Skeletal muscle tissue (tissue), 4 donors: ENCODE data around the gene KIR3DL2. TPM values are rescaled to one million over a fixed set of nuclear protein-coding genes. Genes with fewer than 3 reads are reported as not detected.
"Not testable (repeated sequence)": the region's sequence is repeated elsewhere in the genome, so short reads cannot be mapped to it uniquely, and the experiment has no call there.

ENCODE experiments used
- H3K27ac ChIP-seq: one replicate; pipeline ENCODE4 v1.7.0; 2013; ENCODE audit warnings: mild to moderate bottlenecking, low read depth, low read length, inconsistent platforms
- H3K27me3 ChIP-seq, 3 donors: one replicate each; pipeline ENCODE4 v1.7.0; 2013; ENCODE audit warnings: low read length in 3 of 3; ENCODE audit not compliant: control insufficient read depth in 3 of 3, insufficient read depth in 3 of 3
- H3K36me3 ChIP-seq, 3 donors: one replicate each; pipeline ENCODE4 v1.7.0; 2013; ENCODE audit warnings: low read length in 3 of 3; ENCODE audit not compliant: control insufficient read depth in 3 of 3, insufficient read depth in 3 of 3
- H3K4me1 ChIP-seq, 3 donors: one replicate each; pipeline ENCODE4 v1.7.0; 2013; ENCODE audit warnings: low read length in 3 of 3, mild to moderate bottlenecking in 3 of 3; ENCODE audit not compliant: control insufficient read depth in 3 of 3, insufficient read depth in 3 of 3
- H3K4me3 ChIP-seq, 3 donors: one replicate each; pipeline ENCODE4 v1.7.0; 2013; ENCODE audit warnings: low read length in 3 of 3
- H3K9ac ChIP-seq, 3 donors: one replicate each; pipeline ENCODE4 v1.7.0; 2013; ENCODE audit warnings: low read length in 3 of 3, mild to moderate bottlenecking in 3 of 3, moderate library complexity in 2 of 3, low read depth in 1 of 3
- H3K9me3 ChIP-seq, 3 donors: one replicate each; pipeline ENCODE4 v1.7.0; 2013; ENCODE audit warnings: low read length in 3 of 3; ENCODE audit not compliant: control insufficient read depth in 3 of 3
- total RNA-seq: library from RNA; depleted of rRNA; stranded (reverse); fragments of >200 nt; gene quantifications from one replicate; pipeline ENCODE4 v1.2.3, GENCODE V29; 2014
- donor health status: Osteomylitis.

KIR3DL2 gene
- not detected for total RNA-seq

GRCh38 chr19:54850061-54850640, at the start of gene KIR3DL2:
KIR3DL2 (plus strand) TSS chr19:54850443; CDS start chr19:54850476, 33 bp downstream.
- not testable (repeated sequence) for H3K9me3 ChIP-seq

DNA sequence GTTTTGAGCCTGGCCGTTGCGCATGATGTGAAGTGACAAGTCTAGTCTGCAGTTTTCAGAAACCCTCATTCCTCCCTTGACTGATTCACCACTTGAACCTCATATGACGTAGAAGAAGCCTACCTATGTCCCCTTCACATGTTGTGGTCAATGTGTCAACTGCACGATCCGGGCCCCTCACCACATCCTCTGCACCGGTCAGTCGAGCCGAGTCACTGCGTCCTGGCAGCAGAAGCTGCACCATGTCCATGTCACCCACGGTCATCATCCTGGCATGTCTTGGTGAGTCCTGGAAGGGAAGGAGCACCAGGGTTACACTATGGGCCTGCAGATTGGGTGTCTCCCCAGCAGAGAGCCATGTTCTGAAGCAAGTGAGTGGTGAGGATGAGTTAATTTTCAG, 46.8 kb upstream of the KIR3DL2 start, which contains the start of gene KIR2DL4:
TSS of gene KIR2DL4 (plus strand) at position 201 of the 400 bp plus-strand sequence. CDS start at position 243, 42 bp downstream.
- Histone ChIP-seq H3K9me3 (peaks cover 0 to 1% (median 0%) of the 10 kb centered on the region in 3 donors), H3K4me1 (no peaks in the 10 kb centered on the region), H3K27me3 (no peaks in the 10 kb centered on the region), H3K4me3 (no peak within 1 kb of the TSS), H3K9ac (no peak within 1 kb of the TSS), H3K36me3 (no peaks in the 10 kb centered on the region), H3K27ac (no peak within 1 kb of the TSS)

More at GRCh38 chr19:54850061-54850640, at the start of gene KIR3DL2:
- not testable (repeated sequence) for H3K9ac ChIP-seq, H3K36me3 ChIP-seq, H3K4me1 ChIP-seq, H3K27ac ChIP-seq, H3K27me3 ChIP-seq, H3K4me3 ChIP-seq

GRCh38 chr19:54804101-54804500, 46.1 kb upstream of the KIR3DL2 start:
- Histone ChIP-seq H3K9me3 (no peaks in the 10 kb centered on the region), H3K4me1 (no peaks in the 10 kb centered on the region), H3K36me3 (no peaks in the 10 kb centered on the region), H3K27me3 (no peaks in the 10 kb centered on the region), H3K4me3 (no peak overlapping the region), H3K27ac (no peak overlapping the region), H3K9ac (no peak overlapping the region)

DNA sequence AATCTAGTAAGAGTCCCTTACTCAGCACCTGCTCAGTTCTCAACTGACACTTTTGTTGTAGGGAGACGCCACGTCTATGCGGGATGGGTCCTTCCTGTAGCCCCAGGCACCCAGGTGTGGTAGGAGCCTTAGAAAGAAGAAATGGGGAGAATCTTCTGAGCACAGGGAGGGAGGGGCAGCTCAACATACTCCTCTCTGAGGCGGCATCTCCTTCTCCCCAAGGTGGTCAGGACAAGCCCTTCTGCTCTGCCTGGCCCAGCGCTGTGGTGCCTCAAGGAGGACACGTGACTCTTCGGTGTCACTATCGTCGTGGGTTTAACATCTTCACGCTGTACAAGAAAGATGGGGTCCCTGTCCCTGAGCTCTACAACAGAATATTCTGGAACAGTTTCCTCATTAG, 45.7 kb upstream of the KIR3DL2 start:
- Histone ChIP-seq H3K36me3 (no peaks in the 10 kb centered on the region), H3K4me3 (no peak overlapping the region), H3K27me3 (no peaks in the 10 kb centered on the region), H3K4me1 (no peaks in the 10 kb centered on the region), H3K9ac (no peak overlapping the region), H3K9me3 (no peaks in the 10 kb centered on the region), H3K27ac (no peak overlapping the region)

DNA sequence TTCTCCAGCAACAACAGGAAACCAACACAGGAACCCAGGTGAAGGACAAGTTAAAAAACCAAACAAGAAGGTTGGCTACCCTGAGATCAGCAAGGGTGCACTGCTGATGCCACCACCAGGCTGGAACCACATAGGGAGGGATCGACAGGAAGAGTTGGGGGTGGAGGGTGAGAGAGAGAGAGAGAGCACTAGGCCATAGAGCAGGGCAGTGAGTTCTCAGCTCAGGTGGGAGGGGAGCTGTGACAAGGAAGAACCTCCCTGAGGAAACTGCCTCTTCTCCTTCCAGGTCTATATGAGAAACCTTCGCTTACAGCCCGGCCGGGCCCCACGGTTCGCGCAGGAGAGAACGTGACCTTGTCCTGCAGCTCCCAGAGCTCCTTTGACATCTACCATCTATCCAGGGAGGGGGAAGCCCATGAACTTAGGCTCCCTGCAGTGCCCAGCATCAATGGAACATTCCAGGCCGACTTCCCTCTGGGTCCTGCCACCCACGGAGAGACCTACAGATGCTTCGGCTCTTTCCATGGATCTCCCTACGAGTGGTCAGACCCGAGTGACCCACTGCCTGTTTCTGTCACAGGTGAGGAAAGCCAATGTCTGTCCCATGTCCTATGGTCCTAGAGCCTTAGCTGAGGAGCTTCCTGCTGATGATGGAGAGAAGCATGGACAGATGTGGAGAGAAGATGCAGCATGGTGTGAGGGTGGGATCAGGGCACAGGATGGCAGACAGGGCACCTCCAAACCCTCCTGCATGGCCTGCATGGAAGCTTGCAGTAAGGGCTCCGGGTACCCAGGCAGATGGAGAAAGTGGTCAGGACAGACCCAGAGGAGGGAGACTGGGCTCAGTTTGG, 44.4 kb upstream of the KIR3DL2 start:
- no peak overlapping the region for H3K9ac ChIP-seq
- no peaks in the 10 kb centered on the region for H3K36me3 ChIP-seq
- no peaks in the 10 kb centered on the region for H3K9me3 ChIP-seq
- no peaks in the 10 kb centered on the region for H3K4me1 ChIP-seq
- no peak overlapping the region for H3K27ac ChIP-seq
- no peaks in the 10 kb centered on the region for H3K27me3 ChIP-seq
- no peak overlapping the region for H3K4me3 ChIP-seq

GRCh38 chr19:54806516-54806838, 43.8 kb upstream of the KIR3DL2 start:
- no peaks in the 10 kb centered on the region for H3K36me3 ChIP-seq
- no peak overlapping the region for H3K9ac ChIP-seq
- H3K9me3 ChIP-seq = no peaks in the 10 kb centered on the region
- no peak overlapping the region for H3K27ac ChIP-seq
- H3K4me3 ChIP-seq = no peak overlapping the region
- H3K4me1 ChIP-seq = no peaks in the 10 kb centered on the region
- no peaks in the 10 kb centered on the region for H3K27me3 ChIP-seq

GRCh38 chr19:54814571-54814970, 35.7 kb upstream of the KIR3DL2 start:
- not testable (repeated sequence) for H3K9ac ChIP-seq, H3K27ac ChIP-seq, H3K36me3 ChIP-seq, H3K4me1 ChIP-seq, H3K27me3 ChIP-seq, H3K9me3 ChIP-seq, H3K4me3 ChIP-seq

GRCh38 chr19:54816251-54816650, 34.0 kb upstream of the KIR3DL2 start, which contains the start of gene KIR3DL1:
KIR3DL1 (plus strand) TSS chr19:54816468.
- H3K9ac ChIP-seq, H3K4me1 ChIP-seq, H3K9me3 ChIP-seq, H3K4me3 ChIP-seq, H3K36me3 ChIP-seq, H3K27me3 ChIP-seq, H3K27ac ChIP-seq: not testable (repeated sequence)

GRCh38 chr19:54817670-54818536, 32.3 kb upstream of the KIR3DL2 start:
- H3K4me3 ChIP-seq = no peak overlapping the region
- no peaks in the 10 kb centered on the region for H3K36me3 ChIP-seq
- no peaks in the 10 kb centered on the region for H3K9me3 ChIP-seq
- no peaks in the 10 kb centered on the region for H3K27me3 ChIP-seq
- H3K27ac ChIP-seq = no peak overlapping the region
- H3K4me1 ChIP-seq = no peaks in the 10 kb centered on the region
- H3K9ac ChIP-seq = no peak overlapping the region

GRCh38 chr19:54824416-54824815, 25.8 kb upstream of the KIR3DL2 start:
- H3K27me3 ChIP-seq, H3K27ac ChIP-seq, H3K9ac ChIP-seq, H3K9me3 ChIP-seq, H3K36me3 ChIP-seq, H3K4me1 ChIP-seq, H3K4me3 ChIP-seq: not testable (repeated sequence)
